GM12878 (cell line): ENCODE data around the gene APCDD1.

Experiments used
- PAX5 ChIP-seq: IDR thresholded peaks from 2 replicates; pipeline ENCODE4 v1.6.1; 2011; ENCODE audit warnings: low read depth, low read length, borderline replicate concordance
- SUZ12 ChIP-seq: fragments of 200-600 bp; sonication (generic); IDR thresholded peaks from one replicate; pipeline ENCODE4 v1.6.1; 2018; ENCODE audit warnings: antibody characterized with exemption, mild to moderate bottlenecking; ENCODE audit not compliant: unreplicated experiment
- ZNF217 ChIP-seq: fragments of 450-650 bp; IDR thresholded peaks from 2 replicates; pipeline ENCODE4 v1.6.1; 2017; ENCODE audit warnings: antibody characterized with exemption, mild to moderate bottlenecking
- TF ChIP-seq, protein P1 (sequence below), 3 experiments: IDR thresholded peaks in 2 of 3; conservative IDR thresholded peaks in 1 of 3; 2 replicates each; pipeline ENCODE4 v1.5.1; 2011; ENCODE audit warnings: low read depth in 3 of 3, low read length in 3 of 3, mild to moderate bottlenecking in 3 of 3, control low read depth in 2 of 3, moderate library complexity in 2 of 3, inconsistent platforms in 1 of 3, mixed read lengths in 1 of 3; ENCODE audit not compliant: control insufficient read depth in 2 of 3, insufficient read depth in 1 of 3; ENCODE audit errors: extremely low read depth in 1 of 3

DNA sequence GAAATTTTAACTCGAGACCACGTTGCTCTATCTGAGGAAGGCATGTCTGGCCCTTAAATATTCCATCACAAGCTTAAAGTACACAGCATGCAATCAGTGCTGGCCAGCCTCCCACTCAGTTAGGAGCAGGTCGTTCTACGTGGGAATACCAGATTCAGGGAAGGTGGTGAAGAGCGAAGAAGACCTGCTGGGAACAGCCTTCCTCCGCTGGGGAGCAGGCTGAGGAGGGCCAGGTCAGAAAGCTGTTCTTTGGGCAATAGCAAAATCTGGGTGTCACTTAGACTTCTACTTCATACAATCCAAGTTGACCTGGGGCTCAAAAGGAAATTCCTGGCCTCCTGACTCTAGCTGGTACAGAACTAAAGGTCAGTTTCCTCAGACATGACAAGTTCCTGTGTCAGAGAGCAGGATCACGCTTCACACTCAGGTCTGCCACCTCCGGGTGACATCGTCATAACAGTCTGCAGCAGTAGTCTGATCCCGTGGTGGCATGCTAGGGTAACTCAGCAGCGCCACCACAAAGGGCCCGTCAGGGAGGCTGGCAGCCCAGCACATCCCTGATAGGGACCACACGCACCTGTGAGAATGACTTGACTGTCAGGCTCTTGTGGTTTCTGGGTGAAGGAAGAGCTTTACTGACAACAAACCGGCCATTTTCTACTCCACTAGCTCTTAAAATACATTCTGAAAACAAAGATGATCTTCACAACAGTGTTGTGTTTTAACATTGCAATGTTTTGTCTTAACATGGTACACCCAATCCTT lies 36.1 kb downstream of the APCDD1 start:
- TF ChIP-seq PAX5 (no peak), ZNF217 (no peak), SUZ12 (no peak)
- TF ChIP-seq, protein P1, sequence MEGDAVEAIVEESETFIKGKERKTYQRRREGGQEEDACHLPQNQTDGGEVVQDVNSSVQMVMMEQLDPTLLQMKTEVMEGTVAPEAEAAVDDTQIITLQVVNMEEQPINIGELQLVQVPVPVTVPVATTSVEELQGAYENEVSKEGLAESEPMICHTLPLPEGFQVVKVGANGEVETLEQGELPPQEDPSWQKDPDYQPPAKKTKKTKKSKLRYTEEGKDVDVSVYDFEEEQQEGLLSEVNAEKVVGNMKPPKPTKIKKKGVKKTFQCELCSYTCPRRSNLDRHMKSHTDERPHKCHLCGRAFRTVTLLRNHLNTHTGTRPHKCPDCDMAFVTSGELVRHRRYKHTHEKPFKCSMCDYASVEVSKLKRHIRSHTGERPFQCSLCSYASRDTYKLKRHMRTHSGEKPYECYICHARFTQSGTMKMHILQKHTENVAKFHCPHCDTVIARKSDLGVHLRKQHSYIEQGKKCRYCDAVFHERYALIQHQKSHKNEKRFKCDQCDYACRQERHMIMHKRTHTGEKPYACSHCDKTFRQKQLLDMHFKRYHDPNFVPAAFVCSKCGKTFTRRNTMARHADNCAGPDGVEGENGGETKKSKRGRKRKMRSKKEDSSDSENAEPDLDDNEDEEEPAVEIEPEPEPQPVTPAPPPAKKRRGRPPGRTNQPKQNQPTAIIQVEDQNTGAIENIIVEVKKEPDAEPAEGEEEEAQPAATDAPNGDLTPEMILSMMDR (IDR thresholded peaks at IDR 0.05 in 2 of 3, conservative IDR thresholded peaks at IDR 0.05 in 1 of 3; ENCODE audit: control insufficient read depth in 2 of 3, extremely low read depth in 1 of 3, insufficient read depth in 1 of 3, low read depth in 3 of 3, low read length in 3 of 3): peak; percentile 65 to 78 (median 78)
